GM23338 (cell line): ENCODE data around the gene AKNA.

Source experiments
- CTCF ChIP-seq, 2 experiments: fragments of 200-600 bp in 1 of 2; sonication (generic) in 1 of 2; conservative IDR thresholded peaks; 2 replicates each; pipeline versions ENCODE4 v1.5.1 to v1.6.1; 2016 to 2017; ENCODE audit warnings: antibody characterized with exemption in 2 of 2, low read depth in 2 of 2, mild to moderate bottlenecking in 2 of 2, moderate library complexity in 1 of 2
- REST ChIP-seq: IDR thresholded peaks from one replicate; pipeline ENCODE4 v1.6.1; 2018; ENCODE audit warnings: antibody characterized with exemption; ENCODE audit not compliant: unreplicated experiment

- TF ChIP-seq CTCF (conservative IDR thresholded peaks at IDR 0.05; ENCODE audit: low read depth in 2 of 2) (no peak), REST (no peak)
Measured at GRCh38 chr9:114388357-114388682, 538 bp upstream of the AKNA start.
